HG02884 (cell line): ENCODE results near the gene GRB10.

Experiments
- ATAC-seq: cut with Tn5 transposase; IDR thresholded peaks from one replicate; pipeline ENCODE4 v1.9.1; 2021; ENCODE audit warnings: mild to moderate bottlenecking, moderate library complexity; ENCODE audit not compliant: unreplicated experiment

The GRB10 gene

GRCh38 chr7:50674896-50675835 is 107.5 kb downstream of the GRB10 start:
- no peak for ATAC-seq

GRCh38 chr7:50674299-50674698 is 108.4 kb downstream of the GRB10 start:
- no peak for ATAC-seq

- ATAC-seq: no peak
Observed at GRCh38 chr7:50673096-50673495, 109.6 kb downstream of the GRB10 start.

GRCh38 chr7:50672045-50672444 is 110.7 kb downstream of the GRB10 start:
- ATAC-seq: no peak

- no peak for ATAC-seq
Observed at GRCh38 chr7:50671386-50671785, 111.3 kb downstream of the GRB10 start.

- no peak for ATAC-seq
Observed at GRCh38 chr7:50669890-50670289, 112.8 kb downstream of the GRB10 start.

GRCh38 chr7:50667789-50668226 is 114.9 kb downstream of the GRB10 start:
- ATAC-seq: no peak

GRCh38 chr7:50667338-50667737 is 115.4 kb downstream of the GRB10 start:
- no peak for ATAC-seq

- ATAC-seq: no peak
Observed at GRCh38 chr7:50666124-50666496, 116.6 kb downstream of the GRB10 start.

GRCh38 chr7:50665403-50666123 is 117.1 kb downstream of the GRB10 start:
- no peak for ATAC-seq

GRCh38 chr7:50664937-50665336 is 117.8 kb downstream of the GRB10 start:
- peak; percentile 23 for ATAC-seq

- ATAC-seq: peak; percentile 59
Observed at GRCh38 chr7:50664461-50664922, 118.2 kb downstream of the GRB10 start.

GRCh38 chr7:50663396-50664102 is 119.1 kb downstream of the GRB10 start:
- ATAC-seq: no peak

- ATAC-seq: no peak
Observed at GRCh38 chr7:50662996-50663395, 119.7 kb downstream of the GRB10 start.

- ATAC-seq: no peak
Observed at GRCh38 chr7:50662041-50662694, 120.5 kb downstream of the GRB10 start.

- ATAC-seq: peak; percentile 54
Observed at GRCh38 chr7:50661345-50662040, 121.2 kb downstream of the GRB10 start.

GRCh38 chr7:50660830-50661175 is 121.9 kb downstream of the GRB10 start:
- ATAC-seq: no peak

- peak; percentile 19 for ATAC-seq
Observed at GRCh38 chr7:50660040-50660829, 122.5 kb downstream of the GRB10 start.

- ATAC-seq: no peak
Observed at GRCh38 chr7:50659329-50659965, 123.2 kb downstream of the GRB10 start.
